ENCODE results near the gene ROR1. TPM values are rescaled to one million over a fixed set of nuclear protein-coding genes. Genes with fewer than 3 reads are reported as not detected.

Gene ROR1
- total and polyA plus RNA-seq, 2 donors (not counting 3 experiments of a cell fraction or from before 2014, with no cell fraction given) = 2.6 to 3.5 TPM

DNA sequence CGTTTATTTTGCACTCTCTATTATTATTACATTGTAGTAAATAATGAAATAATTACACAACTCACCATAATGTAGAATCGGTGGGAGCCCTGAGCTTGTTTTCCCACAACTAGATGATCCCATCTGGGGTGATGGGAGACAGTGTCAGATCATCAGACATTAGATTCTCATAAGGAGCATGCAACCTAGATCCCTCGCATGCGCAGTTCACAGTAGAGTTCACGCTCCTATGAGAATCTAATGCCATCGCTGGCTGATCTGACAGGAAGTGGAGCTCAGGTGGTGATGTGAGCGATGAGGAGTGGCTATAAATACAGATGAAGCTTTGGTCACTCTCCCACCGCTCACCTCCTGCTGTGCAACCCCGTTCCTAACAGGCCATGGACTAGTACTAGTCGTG, 112.1 kb downstream of the ROR1 start:
- no peaks in the 10 kb centered on the region for H3K36me3 ChIP-seq (ENCODE audit: control insufficient read depth in 2 of 2, extremely low read depth in 1 of 2, insufficient read depth in 2 of 2, low read length in 2 of 2)
- no peak overlapping the region for H3K4me2 ChIP-seq (ENCODE audit: insufficient read depth, low read length)
- H3K9me1 ChIP-seq (replicated peaks; ENCODE audit: control insufficient read depth, extremely low read depth, insufficient read depth, low read length) = no peaks in the 10 kb centered on the region
- CTCF ChIA-PET = interaction anchor here (0.6 kb wide), 1 partner anchor 16 kb away, joined by 3 read pairs; no protein-coding TSS in a partner anchor
- no peak for TF ChIP-seq JUN (IDR thresholded peaks at IDR 0.05; ENCODE audit: borderline replicate concordance, insufficient read depth, insufficient read length, low read depth)
- no peak for TF ChIP-seq MYC (IDR thresholded peaks at IDR 0.05; ENCODE audit: low read depth, low read length)
- no peak for TF ChIP-seq POLR2AphosphoS5 (IDR thresholded peaks at IDR 0.05; ENCODE audit: insufficient read depth, low read depth, low read length)
- no peak for TF ChIP-seq EZH2 (IDR thresholded peaks at IDR 0.05; ENCODE audit: borderline replicate concordance, low read depth, low read length, severe bottlenecking)
- no peak for TF ChIP-seq FOS (IDR thresholded peaks at IDR 0.05; ENCODE audit: borderline replicate concordance, insufficient read depth, low read length)
- no peak for TF ChIP-seq GATA2 (IDR thresholded peaks at IDR 0.05; ENCODE audit: insufficient read depth, insufficient read length, low read depth, low read length)
- TF ChIP-seq POLR2A (IDR thresholded peaks at IDR 0.05; ENCODE audit: low read depth, low read length) = no peak
- TF ChIP-seq, protein P1, sequence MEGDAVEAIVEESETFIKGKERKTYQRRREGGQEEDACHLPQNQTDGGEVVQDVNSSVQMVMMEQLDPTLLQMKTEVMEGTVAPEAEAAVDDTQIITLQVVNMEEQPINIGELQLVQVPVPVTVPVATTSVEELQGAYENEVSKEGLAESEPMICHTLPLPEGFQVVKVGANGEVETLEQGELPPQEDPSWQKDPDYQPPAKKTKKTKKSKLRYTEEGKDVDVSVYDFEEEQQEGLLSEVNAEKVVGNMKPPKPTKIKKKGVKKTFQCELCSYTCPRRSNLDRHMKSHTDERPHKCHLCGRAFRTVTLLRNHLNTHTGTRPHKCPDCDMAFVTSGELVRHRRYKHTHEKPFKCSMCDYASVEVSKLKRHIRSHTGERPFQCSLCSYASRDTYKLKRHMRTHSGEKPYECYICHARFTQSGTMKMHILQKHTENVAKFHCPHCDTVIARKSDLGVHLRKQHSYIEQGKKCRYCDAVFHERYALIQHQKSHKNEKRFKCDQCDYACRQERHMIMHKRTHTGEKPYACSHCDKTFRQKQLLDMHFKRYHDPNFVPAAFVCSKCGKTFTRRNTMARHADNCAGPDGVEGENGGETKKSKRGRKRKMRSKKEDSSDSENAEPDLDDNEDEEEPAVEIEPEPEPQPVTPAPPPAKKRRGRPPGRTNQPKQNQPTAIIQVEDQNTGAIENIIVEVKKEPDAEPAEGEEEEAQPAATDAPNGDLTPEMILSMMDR (IDR thresholded peaks at IDR 0.05; ENCODE audit: extremely low read depth in 1 of 2, insufficient read depth in 1 of 2, low read depth in 1 of 2, low read length in 2 of 2) = no peak
- TF ChIP-seq, protein P2, sequence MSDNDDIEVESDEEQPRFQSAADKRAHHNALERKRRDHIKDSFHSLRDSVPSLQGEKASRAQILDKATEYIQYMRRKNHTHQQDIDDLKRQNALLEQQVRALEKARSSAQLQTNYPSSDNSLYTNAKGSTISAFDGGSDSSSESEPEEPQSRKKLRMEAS (IDR thresholded peaks at IDR 0.05; ENCODE audit: insufficient read depth, insufficient read length) = no peak
- H3K9ac ChIP-seq (replicated peaks; ENCODE audit: extremely low read depth, insufficient read depth, low read length) = no peak overlapping the region
- H3K4me1 ChIP-seq (ENCODE audit: control insufficient read depth, extremely low read depth, insufficient read depth, low read length) = no peaks in the 10 kb centered on the region
- no peak for DNase-seq (ENCODE audit: low read depth, low spot score)
- H3K27me3 ChIP-seq (ENCODE audit: control insufficient read depth in 2 of 2, insufficient read depth in 2 of 2, low read length in 2 of 2) = no peaks in the 10 kb centered on the region
- no peaks in the 10 kb centered on the region for H3K79me2 ChIP-seq (ENCODE audit: control insufficient read depth, insufficient read depth, low read length)
- H2AFZ ChIP-seq (ENCODE audit: low read depth, low read length) = no peak overlapping the region
- no peaks in the 10 kb centered on the region for H4K20me1 ChIP-seq (replicated peaks; ENCODE audit: control insufficient read depth, extremely low read depth, insufficient read depth, low read length)
- no TSS peak for BruUV-seq (replicated peaks)
- FAIRE-seq = no peak
- H3K9me3 ChIP-seq (replicated peaks; ENCODE audit: control insufficient read depth, insufficient read depth, low read length) = no peaks in the 10 kb centered on the region
- dilution Hi-C loops (cut with MboI; ENCODE audit: extremely low pct_ligation_motif_present, low sequenced_read_pairs) = no loop called here
- H3K4me3 ChIP-seq (replicated peaks in 1 of 3; ENCODE audit: insufficient read depth in 1 of 3, low read depth in 1 of 3, low read length in 3 of 3) = no peak overlapping the region
- POLR2A ChIA-PET = no interaction called here
- no peak overlapping the region for H3K27ac ChIP-seq (ENCODE audit: insufficient read depth, low read depth, low read length)
- intact Hi-C loops (cut with micrococcal nuclease) = no loop called here

Measured in endothelial cell of umbilical vein (primary cell).